CD14-positive monocyte (primary cell): Measurements from ENCODE around the gene FGGY. TPM values are rescaled to one million over a fixed set of nuclear protein-coding genes. Genes with fewer than 3 reads are reported as not detected.

Experiments
- DNase-seq, 3 donors: peaks; one replicate each; pipeline ENCODE4 v3.0.0-alpha.2; 2011 to 2022
- H2AFZ ChIP-seq: 2 replicates; pipeline ENCODE4 v1.6.0; 2012; ENCODE audit warnings: mild to moderate bottlenecking, low read depth, low read length, inconsistent platforms; ENCODE audit not compliant: insufficient read depth, poor library complexity, severe bottlenecking
- H3K27ac ChIP-seq, 2 donors: 1 replicate in 1 of 2; 2 replicates in 1 of 2; pipeline ENCODE4 v1.5.1; 2012 to 2013; ENCODE audit warnings: low read length in 2 of 2, control low read depth in 1 of 2, inconsistent platforms in 1 of 2, low read depth in 1 of 2, mild to moderate bottlenecking in 1 of 2
- H3K27me3 ChIP-seq, 2 donors: one replicate each; pipeline versions ENCODE4 v1.6.0 to v1.6.1; 2011 to 2013; ENCODE audit warnings: low read length in 2 of 2; ENCODE audit not compliant: control insufficient read depth in 2 of 2, insufficient read depth in 2 of 2
- H3K36me3 ChIP-seq, 2 donors: replicated peaks in 1 of 2; 1 replicate in 1 of 2; 2 replicates in 1 of 2; pipeline versions ENCODE4 v1.5.1 to v1.6.1; 2012 to 2013; ENCODE audit warnings: low read length in 2 of 2, control low read depth in 1 of 2, inconsistent platforms in 1 of 2, mild to moderate bottlenecking in 1 of 2; ENCODE audit not compliant: insufficient read depth in 2 of 2, control insufficient read depth in 1 of 2
- H3K4me1 ChIP-seq, 2 donors: 1 replicate in 1 of 2; 2 replicates in 1 of 2; pipeline versions ENCODE4 v1.5.1 to v1.6.1; 2012 to 2013; ENCODE audit warnings: low read length in 2 of 2, control low read depth in 1 of 2, inconsistent platforms in 1 of 2, mild to moderate bottlenecking in 1 of 2, moderate library complexity in 1 of 2; ENCODE audit not compliant: insufficient read depth in 2 of 2, control insufficient read depth in 1 of 2
- H3K4me2 ChIP-seq: replicated peaks from 2 replicates; pipeline ENCODE3; 2012; ENCODE audit warnings: low read length, moderate library complexity, mild to moderate bottlenecking; ENCODE audit not compliant: poor library complexity, severe bottlenecking; ENCODE audit errors: extremely low read depth
- H3K4me3 ChIP-seq, 3 experiments: fragments of 200-600 bp in 1 of 3; sonication (generic) in 1 of 3; replicated peaks in 1 of 3; 1 replicate in 2 of 3; 2 replicates in 1 of 3; pipeline ENCODE4 v1.5.1; 2011 to 2013; ENCODE audit warnings: low read length in 3 of 3, mild to moderate bottlenecking in 3 of 3, control low read depth in 2 of 3, low read depth in 2 of 3, inconsistent platforms in 1 of 3, moderate library complexity in 1 of 3
- H3K79me2 ChIP-seq: 2 replicates; pipeline ENCODE4 v1.6.0; 2012; ENCODE audit warnings: mild to moderate bottlenecking, control low read depth, inconsistent platforms, low read length, moderate library complexity; ENCODE audit not compliant: insufficient read depth
- H3K9ac ChIP-seq: 2 replicates; pipeline ENCODE4 v1.6.0; 2017; ENCODE audit warnings: low read length, mild to moderate bottlenecking; ENCODE audit not compliant: insufficient read depth, poor library complexity, severe bottlenecking
- H3K9me3 ChIP-seq, 2 donors: replicated peaks in 1 of 2; 1 replicate in 1 of 2; 2 replicates in 1 of 2; pipeline versions ENCODE4 v1.5.1 to v1.6.1; 2012 to 2013; ENCODE audit warnings: low read length in 2 of 2, control low read depth in 1 of 2; ENCODE audit not compliant: control insufficient read depth in 1 of 2, insufficient read depth in 1 of 2
- H4K20me1 ChIP-seq: 2 replicates; pipeline ENCODE4 v1.6.0; 2012; ENCODE audit warnings: mild to moderate bottlenecking, low read length, control low read depth, moderate library complexity; ENCODE audit not compliant: insufficient read depth
- H3K27ac Mint-ChIP-seq, 7 donors: one replicate each; pipeline ENCODE4 v1.8.0; 2020; ENCODE audit warnings: mild to moderate bottlenecking in 7 of 7, mixed read lengths in 7 of 7, moderate library complexity in 6 of 7, inconsistent platforms in 2 of 7
- H3K27me3 Mint-ChIP-seq, 3 donors: one replicate each; pipeline ENCODE4 v1.8.0; 2021 to 2022; ENCODE audit warnings: low read depth in 3 of 3, mild to moderate bottlenecking in 3 of 3, mixed read lengths in 3 of 3, moderate library complexity in 3 of 3, inconsistent platforms in 1 of 3
- H3K36me3 Mint-ChIP-seq, 2 donors: one replicate each; pipeline ENCODE4 v1.8.0; 2020; ENCODE audit warnings: mixed read lengths in 2 of 2, inconsistent platforms in 1 of 2, mild to moderate bottlenecking in 1 of 2
- H3K4me1 Mint-ChIP-seq: one replicate; pipeline ENCODE4 v1.8.0; 2020; ENCODE audit warnings: mild to moderate bottlenecking, mixed read lengths
- H3K4me3 Mint-ChIP-seq, 2 donors: one replicate each; pipeline ENCODE4 v1.8.0; 2020; ENCODE audit warnings: mild to moderate bottlenecking in 2 of 2, mixed read lengths in 2 of 2, moderate library complexity in 1 of 2
- H3K9me3 Mint-ChIP-seq, 7 donors: one replicate each; pipeline ENCODE4 v1.8.0; 2020 to 2022; ENCODE audit warnings: mixed read lengths in 7 of 7, mild to moderate bottlenecking in 6 of 7, moderate library complexity in 6 of 7, inconsistent platforms in 2 of 7
- WGBS: methylation state at CpG from one replicate; pipeline ENCODE4 v1.1.5; 2013; ENCODE audit warnings: missing lambda C conversion rate; ENCODE audit not compliant: insufficient coverage; 5-methylcytosine and 5-hydroxymethylcytosine counted together
- intact Hi-C, 2 donors: fragments of 100-400 bp; cut with micrococcal nuclease; formaldehyde crosslinking; loops; one replicate each; pipeline versions ENCODE4 v1.15.0 to v1.15.1; 2023
- polyA plus RNA-seq, 3 donors: library from polyadenylated mRNA; depleted of rRNA in 1 of 3; unstranded in 2 of 3; stranded (reverse) in 1 of 3; fragments of 300-500 nt in 2 of 3; fragments of >200 nt in 1 of 3; fragmentation: Illumina TruSeq in 2 of 3; gene quantifications; 1 replicate in 2 of 3; 2 replicates in 1 of 3; pipeline ENCODE4 v1.2.3, GENCODE V29; 2012 to 2021
- TF ChIP-seq, protein P1 (sequence below): fragments of 200-600 bp; IDR thresholded peaks from one replicate; pipeline ENCODE4 v1.8.0; 2022; ENCODE audit warnings: antibody characterized with exemption, mild to moderate bottlenecking

The FGGY gene
- polyA plus RNA-seq, 3 donors: 2.3 to 4.3 (median 2.9) TPM

DNA sequence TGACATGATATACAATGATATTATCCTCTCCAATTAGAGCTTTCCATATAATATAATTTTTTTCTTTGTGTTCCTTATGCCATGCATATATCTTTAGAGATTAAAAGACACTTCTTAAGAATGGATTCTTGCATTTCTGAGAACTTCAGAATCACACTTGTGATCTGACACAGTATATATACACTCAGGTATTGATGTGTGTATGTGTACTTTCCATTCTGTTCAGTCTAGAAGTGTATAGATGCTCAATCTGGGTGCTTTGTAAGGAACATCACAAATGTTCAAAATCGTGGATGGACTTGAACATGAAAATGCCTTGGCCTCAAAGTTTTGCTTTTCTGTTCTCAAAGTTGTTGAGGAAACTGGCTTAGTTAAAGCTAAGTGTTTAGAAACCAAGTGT, 102.7 kb downstream of the FGGY start:
- H3K4me2 ChIP-seq: no peak overlapping the region
- 100% methylated on average over 1 of the region's 1 CpG for WGBS

DNA sequence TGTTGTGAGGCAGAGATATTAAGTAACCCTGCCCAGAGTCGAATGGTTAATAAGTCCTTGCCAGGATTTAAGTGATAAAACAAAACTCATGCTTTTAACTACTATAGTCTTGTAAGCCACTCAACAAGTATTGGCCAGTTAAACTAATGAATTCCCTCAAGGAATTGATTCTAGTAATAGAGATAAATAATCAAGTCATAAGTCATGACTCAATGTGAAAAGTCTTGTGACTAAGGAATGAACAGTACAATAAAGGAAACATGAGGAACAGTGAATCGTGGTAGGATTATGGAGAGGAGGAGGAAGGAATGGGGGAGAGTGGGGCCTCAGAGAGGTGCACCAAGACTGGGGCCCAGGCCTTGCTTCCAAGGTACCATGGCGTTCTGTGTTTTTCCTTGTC, 104.7 kb downstream of the FGGY start:
- Mint-ChIP-seq H3K27ac (no peak overlapping the region), H3K4me3 (no peak overlapping the region), H3K36me3 (no peaks in the 10 kb centered on the region), H3K9me3 (peaks cover 0 to 7% (median 4%) of the 10 kb centered on the region in 7 donors), H3K27me3 (peaks cover 0 to 2% (median 0%) of the 10 kb centered on the region in 3 donors), H3K4me1 (no peaks in the 10 kb centered on the region)
- no peak overlapping the region for H3K4me2 ChIP-seq
- H3K4me3 ChIP-seq: no peak overlapping the region
- peaks cover 0 to 3% of the 10 kb centered on the region in 2 donors for H3K9me3 ChIP-seq
- H3K4me1 ChIP-seq: no peaks in the 10 kb centered on the region
- no peaks in the 10 kb centered on the region for H4K20me1 ChIP-seq
- no peaks in the 10 kb centered on the region for H3K36me3 ChIP-seq
- TF ChIP-seq, protein P1, sequence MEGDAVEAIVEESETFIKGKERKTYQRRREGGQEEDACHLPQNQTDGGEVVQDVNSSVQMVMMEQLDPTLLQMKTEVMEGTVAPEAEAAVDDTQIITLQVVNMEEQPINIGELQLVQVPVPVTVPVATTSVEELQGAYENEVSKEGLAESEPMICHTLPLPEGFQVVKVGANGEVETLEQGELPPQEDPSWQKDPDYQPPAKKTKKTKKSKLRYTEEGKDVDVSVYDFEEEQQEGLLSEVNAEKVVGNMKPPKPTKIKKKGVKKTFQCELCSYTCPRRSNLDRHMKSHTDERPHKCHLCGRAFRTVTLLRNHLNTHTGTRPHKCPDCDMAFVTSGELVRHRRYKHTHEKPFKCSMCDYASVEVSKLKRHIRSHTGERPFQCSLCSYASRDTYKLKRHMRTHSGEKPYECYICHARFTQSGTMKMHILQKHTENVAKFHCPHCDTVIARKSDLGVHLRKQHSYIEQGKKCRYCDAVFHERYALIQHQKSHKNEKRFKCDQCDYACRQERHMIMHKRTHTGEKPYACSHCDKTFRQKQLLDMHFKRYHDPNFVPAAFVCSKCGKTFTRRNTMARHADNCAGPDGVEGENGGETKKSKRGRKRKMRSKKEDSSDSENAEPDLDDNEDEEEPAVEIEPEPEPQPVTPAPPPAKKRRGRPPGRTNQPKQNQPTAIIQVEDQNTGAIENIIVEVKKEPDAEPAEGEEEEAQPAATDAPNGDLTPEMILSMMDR: no peak
- H3K27me3 ChIP-seq: no peaks in the 10 kb centered on the region
- H3K27ac ChIP-seq: no peak overlapping the region
- no CpG with 5 or more reads among the region's 3 CpGs for WGBS
- H3K79me2 ChIP-seq: no peaks in the 10 kb centered on the region
- intact Hi-C loops: no loop called here
- H2AFZ ChIP-seq: no peak overlapping the region
- no peak overlapping the region for H3K9ac ChIP-seq
- DNase-seq: no peak

More for the DNA sequence above, 102.7 kb downstream of the FGGY start:
- H4K20me1 ChIP-seq: no peaks in the 10 kb centered on the region
- no peaks in the 10 kb centered on the region for H3K9me3 ChIP-seq
- H3K4me1 Mint-ChIP-seq: no peaks in the 10 kb centered on the region
- H3K4me3 ChIP-seq: no peak overlapping the region
- no peaks in the 10 kb centered on the region for H3K36me3 Mint-ChIP-seq
- no peak overlapping the region for H2AFZ ChIP-seq
- DNase-seq: no peak
- TF ChIP-seq, protein P1: no peak
- no peaks in the 10 kb centered on the region for H3K4me1 ChIP-seq
- H3K27me3 Mint-ChIP-seq: no peaks in the 10 kb centered on the region
- no peak overlapping the region for H3K27ac Mint-ChIP-seq
- H3K27ac ChIP-seq: no peak overlapping the region
- H3K36me3 ChIP-seq: no peaks in the 10 kb centered on the region
- H3K9ac ChIP-seq: no peak overlapping the region
- H3K79me2 ChIP-seq: no peaks in the 10 kb centered on the region
- H3K27me3 ChIP-seq: no peaks in the 10 kb centered on the region
- intact Hi-C loops: no loop called here
- no peaks in the 10 kb centered on the region for H3K9me3 Mint-ChIP-seq
- no peak overlapping the region for H3K4me3 Mint-ChIP-seq
